HEK293T (cell line): ENCODE results near the gene APOBEC2.

Source experiments
- CTCF ChIA-PET: fragments of 350-600 bp; formaldehyde crosslinking; extraction: SDS; loops from one replicate; lab custom pipeline; 2021; ENCODE audit warnings: antibody characterized with exemption, inconsistent platforms; lab: Yijun Ruan, JAX
- POLR2A ChIA-PET: fragments of 350-600 bp; formaldehyde crosslinking; extraction: SDS; loops from one replicate; lab custom pipeline; 2020; ENCODE audit warnings: antibody characterized with exemption, inconsistent platforms; lab: Yijun Ruan, JAX
- DNase-seq: peaks from one replicate; pipeline ENCODE4 v3.0.0; 2012; ENCODE audit warnings: mixed read lengths; ENCODE audit errors: extremely low spot score
- ARNT ChIP-seq: fragments of 450-650 bp; IDR thresholded peaks from 2 replicates; pipeline ENCODE4 v1.6.1; 2017; ENCODE audit warnings: mild to moderate bottlenecking
- BHLHE40 ChIP-seq: fragments of 450-650 bp; IDR thresholded peaks from 2 replicates; pipeline ENCODE4 v1.6.1; 2016; ENCODE audit warnings: mild to moderate bottlenecking, moderate library complexity, borderline replicate concordance
- CTBP1 ChIP-seq: fragments of 450-650 bp; IDR thresholded peaks from 2 replicates; pipeline ENCODE4 v1.6.1; 2016; ENCODE audit warnings: borderline replicate concordance
- ELF4 ChIP-seq: fragments of 450-650 bp; IDR thresholded peaks from 2 replicates; pipeline ENCODE4 v1.6.1; 2017; ENCODE audit warnings: antibody characterized with exemption
- FOXA1 ChIP-seq: fragments of 450-650 bp; IDR thresholded peaks from 2 replicates; pipeline ENCODE4 v1.6.1; 2016; ENCODE audit warnings: mild to moderate bottlenecking
- FOXK2 ChIP-seq: fragments of 450-650 bp; IDR thresholded peaks from 2 replicates; pipeline ENCODE4 v1.6.1; 2016; ENCODE audit warnings: mild to moderate bottlenecking
- FOXM1 ChIP-seq: fragments of 450-650 bp; IDR thresholded peaks from 2 replicates; pipeline ENCODE4 v1.6.1; 2017; ENCODE audit warnings: mild to moderate bottlenecking, borderline replicate concordance
- HDGF ChIP-seq: fragments of 450-650 bp; IDR thresholded peaks from 2 replicates; pipeline ENCODE4 v1.6.1; 2017; ENCODE audit warnings: antibody characterized with exemption, borderline replicate concordance
- L3MBTL2 ChIP-seq: fragments of 450-650 bp; conservative IDR thresholded peaks from 2 replicates; pipeline ENCODE4 v1.6.1; 2016; ENCODE audit warnings: mild to moderate bottlenecking
- LEF1 ChIP-seq: fragments of 450-650 bp; IDR thresholded peaks from 2 replicates; pipeline ENCODE4 v1.6.1; 2017; ENCODE audit warnings: mild to moderate bottlenecking, borderline replicate concordance
- NFRKB ChIP-seq: fragments of 450-650 bp; IDR thresholded peaks from 2 replicates; pipeline ENCODE4 v1.6.1; 2016; ENCODE audit warnings: mild to moderate bottlenecking, moderate library complexity
- SP1 ChIP-seq: fragments of 450-650 bp; IDR thresholded peaks from 2 replicates; pipeline ENCODE4 v1.6.1; 2017
- SUZ12 ChIP-seq: fragments of 450-650 bp; IDR thresholded peaks from 2 replicates; pipeline ENCODE4 v1.6.1; 2016; ENCODE audit warnings: mild to moderate bottlenecking
- TARDBP ChIP-seq: fragments of 450-650 bp; IDR thresholded peaks from 2 replicates; pipeline ENCODE4 v1.6.1; 2016
- ZNF384 ChIP-seq: fragments of 450-650 bp; IDR thresholded peaks from 2 replicates; pipeline ENCODE4 v1.6.1; 2016
- TF ChIP-seq, protein P1 (sequence below): fragments of 450-650 bp; IDR thresholded peaks from 2 replicates; pipeline ENCODE4 v1.6.1; 2016

The APOBEC2 gene

DNA sequence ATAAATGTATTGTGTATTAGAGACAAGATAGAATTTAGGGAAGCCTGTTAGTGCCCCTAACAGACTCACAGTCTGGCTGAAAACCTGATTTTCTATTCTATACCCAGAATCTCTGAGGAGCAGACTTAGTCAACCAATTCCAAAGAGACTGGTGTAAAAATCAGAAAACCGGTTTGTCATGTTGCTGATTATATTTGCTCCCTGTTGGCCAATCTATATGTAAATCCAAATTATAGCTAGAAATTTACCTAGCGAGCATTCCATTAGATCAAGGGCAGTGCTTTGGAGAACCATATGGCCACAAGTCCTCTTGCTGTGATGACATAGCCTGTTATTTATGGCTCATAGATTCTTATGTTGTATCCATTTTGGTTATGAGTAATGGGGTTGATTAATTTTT, 24.5 kb downstream of the APOBEC2 start:
- DNase-seq = no peak
- POLR2A ChIA-PET = no interaction called here
- CTCF ChIA-PET = no interaction called here
- TF ChIP-seq ELF4 (no peak), FOXK2 (no peak)

DNA sequence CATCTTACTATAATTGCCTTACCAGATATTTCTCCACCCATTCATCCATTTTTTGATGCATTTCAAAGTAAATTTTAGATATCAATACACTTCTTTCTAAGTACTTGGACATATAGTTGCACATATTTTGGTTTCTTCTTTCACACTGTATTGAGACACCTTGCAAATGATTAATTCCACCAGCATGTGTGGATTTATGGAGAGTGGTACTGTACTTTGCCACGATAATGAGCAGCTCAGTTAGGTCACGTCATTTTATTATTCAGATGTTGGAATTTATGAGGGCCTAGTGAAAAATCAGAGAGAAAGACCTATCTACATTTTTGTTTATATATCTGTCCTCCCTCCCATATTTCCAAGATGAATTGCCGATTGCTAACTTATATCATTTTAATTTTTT, 25.1 kb downstream of the APOBEC2 start:
- DNase-seq = no peak
- TF ChIP-seq, protein P1, sequence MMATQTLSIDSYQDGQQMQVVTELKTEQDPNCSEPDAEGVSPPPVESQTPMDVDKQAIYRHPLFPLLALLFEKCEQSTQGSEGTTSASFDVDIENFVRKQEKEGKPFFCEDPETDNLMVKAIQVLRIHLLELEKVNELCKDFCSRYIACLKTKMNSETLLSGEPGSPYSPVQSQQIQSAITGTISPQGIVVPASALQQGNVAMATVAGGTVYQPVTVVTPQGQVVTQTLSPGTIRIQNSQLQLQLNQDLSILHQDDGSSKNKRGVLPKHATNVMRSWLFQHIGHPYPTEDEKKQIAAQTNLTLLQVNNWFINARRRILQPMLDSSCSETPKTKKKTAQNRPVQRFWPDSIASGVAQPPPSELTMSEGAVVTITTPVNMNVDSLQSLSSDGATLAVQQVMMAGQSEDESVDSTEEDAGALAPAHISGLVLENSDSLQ = no peak
- no peak for TF ChIP-seq NFRKB
- TF ChIP-seq FOXA1 = no peak
- TF ChIP-seq TARDBP = no peak
- no peak for TF ChIP-seq ZNF384
- no peak for TF ChIP-seq L3MBTL2
- TF ChIP-seq ELF4 = no peak
- TF ChIP-seq SP1 = no peak
- TF ChIP-seq CTBP1 = no peak
- TF ChIP-seq FOXM1 = no peak
- no peak for TF ChIP-seq HDGF
- TF ChIP-seq BHLHE40 = no peak
- no peak for TF ChIP-seq SUZ12
- ChIA-PET CTCF (no interaction called here), POLR2A (no interaction called here)

DNA sequence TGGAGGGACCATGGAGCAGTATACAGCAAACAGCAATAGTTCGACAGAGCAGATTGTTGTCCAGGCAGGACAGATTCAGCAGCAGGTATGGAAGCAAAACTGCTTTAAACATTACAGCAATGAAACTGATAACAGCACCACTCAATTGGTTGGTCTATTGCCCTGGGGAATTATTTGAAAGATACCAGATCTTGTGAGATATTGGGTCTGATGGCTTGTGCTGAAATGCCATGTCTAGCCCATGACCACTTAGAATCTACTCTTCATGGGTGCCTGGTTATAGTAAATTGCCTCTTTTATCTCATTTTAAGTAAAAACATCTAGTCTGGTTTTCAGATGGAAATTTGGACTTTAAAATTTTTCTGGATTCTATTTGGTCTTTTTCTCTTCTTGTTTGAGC, 26.1 kb downstream of the APOBEC2 start:
- DNase-seq = no peak
- CTCF ChIA-PET = no interaction called here
- POLR2A ChIA-PET = no interaction called here
- TF ChIP-seq ARNT = no peak
- no peak for TF ChIP-seq FOXM1
- no peak for TF ChIP-seq ZNF384
- no peak for TF ChIP-seq FOXK2
- TF ChIP-seq SP1 = no peak
- no peak for TF ChIP-seq HDGF
- no peak for TF ChIP-seq CTBP1
- TF ChIP-seq, protein P1 = no peak
- no peak for TF ChIP-seq TARDBP
- no peak for TF ChIP-seq FOXA1
- no peak for TF ChIP-seq L3MBTL2
- TF ChIP-seq NFRKB = no peak
- TF ChIP-seq ELF4 = no peak
- TF ChIP-seq SUZ12 = no peak
- no peak for TF ChIP-seq LEF1
- no peak for TF ChIP-seq BHLHE40

DNA sequence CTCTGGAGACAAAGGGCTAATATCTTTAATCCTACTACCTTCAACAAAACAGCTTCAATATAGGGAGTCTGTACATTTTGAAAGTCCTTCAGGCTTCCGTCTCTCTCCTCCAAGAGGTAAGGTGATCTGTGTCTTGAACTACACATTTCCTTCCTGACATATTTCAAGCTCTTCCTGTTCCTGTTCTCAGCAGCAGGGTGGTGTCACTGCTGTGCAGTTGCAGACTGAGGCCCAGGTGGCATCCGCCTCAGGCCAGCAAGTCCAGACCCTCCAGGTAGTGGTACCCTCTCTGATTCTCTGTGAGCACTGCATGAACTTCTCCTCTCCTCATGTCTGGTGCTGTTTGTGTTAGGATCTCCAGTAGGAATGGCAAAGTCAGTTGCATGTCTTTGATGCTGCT, 27.6 kb downstream of the APOBEC2 start:
- CTCF ChIA-PET = no interaction called here

DNA sequence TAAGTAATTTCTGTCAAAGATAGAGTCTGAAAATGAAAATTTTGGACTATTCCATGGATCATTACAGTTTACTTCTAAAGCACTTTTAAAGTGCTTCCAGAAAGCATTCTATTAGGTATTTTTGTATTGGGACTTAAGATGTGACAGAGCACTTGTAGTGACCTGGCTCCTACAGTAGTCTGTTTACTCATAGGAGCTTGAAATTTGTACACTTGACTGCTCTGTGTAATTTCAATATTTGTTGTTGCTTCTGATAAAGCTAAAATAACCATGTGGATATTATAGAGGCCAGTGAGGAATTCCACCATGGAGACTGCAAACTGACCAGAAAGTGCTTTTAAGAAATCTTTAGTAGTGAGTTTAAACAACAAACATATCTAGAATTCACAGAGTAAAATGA, 30.1 kb downstream of the APOBEC2 start:
- POLR2A ChIA-PET = no interaction called here
- TF ChIP-seq, protein P1 = no peak
- TF ChIP-seq NFRKB = no peak
- TF ChIP-seq ZNF384 = no peak
- no peak for TF ChIP-seq SP1
- TF ChIP-seq FOXK2 = no peak
- no peak for TF ChIP-seq ARNT
- TF ChIP-seq SUZ12 = no peak
- TF ChIP-seq FOXA1 = no peak
- no peak for TF ChIP-seq TARDBP
- no peak for TF ChIP-seq FOXM1
- no peak for TF ChIP-seq HDGF
- TF ChIP-seq LEF1 = no peak
- no peak for TF ChIP-seq CTBP1
- CTCF ChIA-PET = no interaction called here
- no peak for DNase-seq

More for the DNA sequence above, 27.6 kb downstream of the APOBEC2 start:
- TF ChIP-seq NFRKB (no peak), SUZ12 (no peak), ELF4 (no peak), TARDBP (no peak), HDGF (no peak), LEF1 (no peak), FOXK2 (no peak), ARNT (no peak), FOXA1 (no peak)
- TF ChIP-seq, protein P1 = no peak
- DNase-seq = no peak
- POLR2A ChIA-PET = no interaction called here

DNA sequence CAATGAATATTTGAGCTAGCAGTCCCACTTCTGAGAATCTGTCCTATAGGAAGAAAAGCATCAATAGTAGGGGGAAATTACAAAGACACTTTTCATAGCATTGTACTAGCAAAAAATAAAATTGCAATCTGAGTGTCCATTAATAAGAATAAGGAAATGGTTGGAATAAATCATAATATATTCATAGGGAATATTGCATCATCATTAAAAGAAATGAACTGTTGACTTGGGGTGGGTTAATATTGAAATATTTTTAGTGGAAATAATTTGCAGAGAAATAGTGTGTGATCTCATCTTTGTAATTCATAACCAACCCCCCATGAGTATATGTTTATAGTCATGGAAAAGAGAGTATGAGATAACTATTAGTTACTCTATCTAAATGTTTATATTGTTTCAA, 32.2 kb downstream of the APOBEC2 start:
- CTCF ChIA-PET = interaction anchor here (0.6 kb wide), 1 partner anchor 9 kb away, joined by 3 read pairs; no protein-coding TSS in a partner anchor
- POLR2A ChIA-PET = no interaction called here
- TF ChIP-seq LEF1 (no peak), ARNT (no peak), SUZ12 (no peak)

DNA sequence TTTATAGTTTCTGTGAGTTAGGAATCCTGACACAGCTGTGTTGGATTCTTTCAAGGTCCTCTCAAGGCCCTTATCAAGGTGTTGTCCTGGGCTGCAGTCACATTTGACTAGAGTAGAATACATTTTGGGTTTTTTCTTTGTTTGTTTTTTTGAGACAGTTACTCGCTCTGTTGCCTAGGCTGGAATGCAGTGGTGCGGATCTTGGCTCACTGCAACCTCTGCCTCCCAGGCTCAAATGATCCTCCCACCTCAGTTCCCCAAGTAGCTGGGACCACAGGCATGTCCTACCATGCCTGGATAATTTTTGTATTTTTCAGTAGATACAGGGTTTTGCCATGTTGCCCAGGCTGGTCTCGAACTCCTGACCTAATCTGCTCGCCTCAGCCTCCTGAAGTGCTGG, 35.4 kb downstream of the APOBEC2 start:
- POLR2A ChIA-PET = no interaction called here
- TF ChIP-seq CTBP1 (no peak), TARDBP (no peak), L3MBTL2 (no peak), ELF4 (no peak), SP1 (no peak), BHLHE40 (no peak), ARNT (no peak), ZNF384 (no peak), SUZ12 (no peak), FOXM1 (no peak), HDGF (no peak), NFRKB (no peak), LEF1 (no peak)
- TF ChIP-seq, protein P1 = no peak
- CTCF ChIA-PET = no interaction called here

More for the DNA sequence above, 32.2 kb downstream of the APOBEC2 start:
- no peak for DNase-seq

More for the DNA sequence above, 35.4 kb downstream of the APOBEC2 start:
- no peak for DNase-seq
